HG03196 (cell line): ENCODE measurements around the gene DMD.
"Not testable (repeated sequence)": the region's sequence is repeated elsewhere in the genome, so short reads cannot be mapped to it uniquely, and the experiment has no call there.

Source experiments
- ATAC-seq: cut with Tn5 transposase; IDR thresholded peaks from one replicate; pipeline ENCODE4 v1.9.1; 2021; ENCODE audit not compliant: unreplicated experiment

Gene DMD

DNA sequence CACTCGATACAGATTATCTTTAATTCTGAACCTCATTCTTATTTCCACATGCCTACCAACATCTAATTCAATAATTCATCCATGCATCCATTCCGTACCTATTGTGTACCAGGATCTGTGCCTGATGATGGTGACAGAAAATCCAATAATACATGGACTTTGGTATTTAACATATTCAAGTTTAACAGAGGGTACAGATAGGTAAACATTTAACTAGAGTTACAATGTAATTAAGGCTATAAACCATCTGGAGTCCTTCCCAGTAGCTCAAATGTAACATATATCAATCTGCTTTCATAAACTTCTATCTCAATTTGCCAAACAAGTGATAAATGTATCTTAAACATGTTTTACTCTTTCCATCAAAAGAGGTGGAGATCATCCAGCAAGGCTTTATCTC is 1578.0 kb downstream of the DMD start:
- ATAC-seq: no peak

GRCh38 chrX:31629195-31629594 is 1582.2 kb downstream of the DMD start:
- ATAC-seq: no peak

DNA sequence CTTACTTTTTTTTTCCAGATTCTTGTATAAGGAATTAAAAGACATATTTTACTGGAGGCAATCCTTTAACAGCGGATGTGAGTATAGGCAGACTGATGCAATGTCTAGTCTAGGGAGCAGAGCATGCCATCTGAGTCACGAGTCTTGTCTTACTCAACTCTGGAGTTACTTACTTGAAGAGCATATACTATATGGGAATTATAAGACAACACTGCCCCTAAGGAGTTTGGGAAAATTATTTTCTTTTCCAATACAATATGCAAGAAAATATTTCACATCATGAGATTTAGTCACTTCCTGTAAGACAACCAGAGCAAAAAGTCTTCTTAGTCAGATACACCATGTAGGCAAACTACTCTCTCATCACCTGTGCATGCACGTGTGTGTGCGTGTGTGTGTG is 1602.2 kb downstream of the DMD start:
- ATAC-seq: no peak

DNA sequence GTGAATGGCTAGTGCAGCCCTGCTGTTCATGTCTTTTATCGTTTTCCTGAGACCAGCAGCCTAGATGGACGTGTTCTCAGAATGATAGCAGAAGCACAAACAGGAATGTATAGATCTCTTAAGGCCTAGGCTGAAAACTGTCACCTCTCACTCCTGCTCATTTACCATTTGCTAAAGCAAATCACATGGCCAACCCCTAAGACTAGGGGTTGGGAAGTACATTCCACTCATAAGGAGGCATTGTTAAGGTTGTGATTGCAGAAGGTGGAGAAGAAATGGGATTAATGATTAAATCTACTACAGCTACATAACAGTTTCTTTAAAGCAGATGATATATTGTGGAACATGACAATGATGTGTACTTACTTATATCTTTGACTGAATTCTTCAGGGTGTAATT is 1602.7 kb downstream of the DMD start:
- no peak for ATAC-seq

- no peak for ATAC-seq
These were observed 1604.6 kb downstream of the DMD start for GRCh38 chrX:31606771-31607170.

GRCh38 chrX:31604629-31605221 is 1606.6 kb downstream of the DMD start:
- ATAC-seq: no peak

DNA sequence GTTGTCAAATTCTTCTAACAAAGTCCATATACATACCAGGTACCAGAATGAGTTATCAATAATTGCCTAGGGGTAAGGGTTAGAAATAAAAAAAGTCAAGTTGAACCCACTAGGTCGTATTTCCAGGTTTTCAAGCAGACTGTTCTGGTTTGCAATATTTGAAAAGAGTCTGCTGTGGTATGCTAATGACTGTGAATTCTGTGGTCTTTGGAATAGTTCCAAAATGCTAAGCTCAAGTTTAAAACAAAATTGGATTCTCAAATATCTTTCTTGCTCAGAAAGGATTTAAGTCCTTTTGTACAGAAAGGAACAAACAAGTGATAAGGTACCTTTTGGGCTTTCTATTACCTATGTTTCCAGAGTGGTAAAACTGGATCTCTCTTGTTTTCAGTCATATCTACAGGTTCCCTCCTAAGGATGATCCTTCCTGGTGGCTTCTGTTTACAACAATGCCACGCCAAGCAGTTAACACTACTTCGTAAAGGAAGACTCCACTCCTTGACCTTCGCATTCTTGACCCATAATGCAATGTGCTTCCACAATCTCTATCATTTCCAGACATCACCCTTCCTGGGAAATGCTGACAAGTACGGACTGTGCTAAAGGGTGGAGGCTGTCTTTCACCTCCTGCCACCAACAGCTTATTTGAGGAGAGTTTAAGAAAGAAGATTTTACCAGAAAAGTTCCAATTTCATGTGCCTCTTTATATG is 1607.8 kb downstream of the DMD start:
- no peak for ATAC-seq

DNA sequence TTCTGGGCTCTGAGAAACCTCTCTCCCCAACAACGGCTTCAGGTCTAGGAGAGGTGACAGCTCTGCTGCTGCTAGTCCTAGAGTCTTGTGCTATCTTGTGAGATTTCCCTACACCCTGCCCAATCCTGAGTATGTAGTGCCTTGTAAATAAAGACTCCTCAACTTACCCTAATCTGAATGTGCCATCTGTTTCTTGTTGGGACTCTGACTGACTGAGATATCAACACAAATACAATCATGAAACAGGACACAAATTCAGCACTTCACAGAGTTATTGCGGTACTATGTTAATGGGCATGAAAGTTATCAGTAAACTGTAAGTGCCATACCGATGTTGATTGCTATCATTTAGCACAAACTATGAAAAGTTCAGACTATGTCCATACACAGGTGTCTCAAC is 1610.5 kb downstream of the DMD start:
- no peak for ATAC-seq

GRCh38 chrX:31593353-31593752 is 1618.0 kb downstream of the DMD start:
- ATAC-seq: no peak

DNA sequence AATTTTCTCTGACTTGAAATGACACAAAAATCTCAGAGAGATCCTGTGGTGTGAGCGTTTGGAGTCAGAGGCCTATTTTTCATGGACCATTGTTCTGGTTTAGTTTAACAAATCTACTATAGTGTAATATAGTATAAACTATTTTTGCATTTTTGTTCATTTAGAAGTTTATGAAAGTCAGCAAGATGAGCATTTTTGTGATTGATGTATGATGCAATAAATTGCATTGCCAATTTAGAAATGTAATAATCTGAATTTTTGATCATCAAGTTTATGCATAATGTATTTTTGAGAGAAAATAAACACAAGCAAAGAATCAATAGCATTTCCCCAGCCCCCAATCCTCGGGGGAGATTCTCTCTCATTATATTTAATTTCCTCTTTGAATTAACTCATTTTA is 1620.0 kb downstream of the DMD start:
- no peak for ATAC-seq

- no peak for ATAC-seq
These were observed 1620.7 kb downstream of the DMD start for GRCh38 chrX:31590581-31591114.

GRCh38 chrX:31589503-31589902 is 1621.8 kb downstream of the DMD start:
- ATAC-seq: no peak

DNA sequence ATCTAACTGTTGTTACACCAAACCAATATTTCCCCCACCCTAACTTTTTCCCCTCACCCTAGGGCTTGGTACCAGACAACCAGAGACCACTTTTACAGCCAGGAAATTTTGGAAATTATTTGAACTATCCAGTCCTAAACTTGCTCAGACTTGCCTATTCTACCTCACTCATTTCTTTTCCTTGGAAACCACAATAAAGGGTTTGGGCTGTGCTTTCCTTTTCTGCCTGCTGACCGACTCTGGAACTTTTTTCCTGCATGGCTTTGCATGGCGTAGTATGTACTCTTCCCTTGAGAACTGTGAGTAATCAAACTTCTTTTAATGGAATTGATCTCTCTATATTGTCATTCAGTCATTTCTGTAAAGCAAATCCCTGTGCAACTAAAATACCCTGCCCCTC is 1623.0 kb downstream of the DMD start:
- ATAC-seq: no peak

GRCh38 chrX:31583892-31584291 is 1627.5 kb downstream of the DMD start:
- ATAC-seq: not testable (repeated sequence)

DNA sequence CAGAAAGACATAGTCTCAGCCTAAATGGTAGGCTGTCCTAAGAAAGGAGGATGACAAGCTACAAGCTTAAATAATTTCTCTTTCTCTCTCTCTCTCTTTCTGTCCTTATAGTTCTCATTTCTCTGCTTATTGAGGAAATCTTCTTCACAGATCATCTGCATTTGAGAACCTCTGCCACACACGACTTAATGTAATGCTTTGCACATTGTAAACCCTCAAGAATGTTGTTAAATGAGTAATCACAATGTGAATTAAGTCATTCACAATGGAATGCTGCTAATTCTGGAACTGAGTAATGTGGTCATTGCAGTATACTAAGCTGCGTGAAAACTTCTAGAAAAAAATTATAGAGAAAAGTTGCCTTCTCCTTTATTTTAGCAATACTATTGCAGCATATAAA is 1630.6 kb downstream of the DMD start:
- no peak for ATAC-seq

- no peak for ATAC-seq
These were observed 1631.1 kb downstream of the DMD start for GRCh38 chrX:31580227-31580626.

DNA sequence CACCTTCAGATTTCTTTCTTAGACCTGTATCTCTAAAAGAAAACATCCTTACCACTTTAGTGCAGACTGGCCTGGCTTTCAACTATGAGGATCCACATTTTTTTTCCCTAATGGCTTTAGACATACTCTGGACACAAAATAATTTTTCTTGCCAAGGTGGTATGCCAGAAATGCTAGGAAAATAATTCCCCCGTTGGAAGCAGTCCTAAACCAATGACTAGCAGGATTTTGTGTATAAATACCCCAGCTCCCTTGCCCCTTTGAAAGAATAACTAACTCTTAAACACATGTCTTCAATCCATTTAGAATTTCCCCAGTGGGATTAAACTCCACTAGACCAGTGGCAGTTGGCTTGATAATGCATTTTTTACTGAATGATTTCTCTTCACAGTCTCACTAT is 1639.0 kb downstream of the DMD start:
- ATAC-seq: no peak

DNA sequence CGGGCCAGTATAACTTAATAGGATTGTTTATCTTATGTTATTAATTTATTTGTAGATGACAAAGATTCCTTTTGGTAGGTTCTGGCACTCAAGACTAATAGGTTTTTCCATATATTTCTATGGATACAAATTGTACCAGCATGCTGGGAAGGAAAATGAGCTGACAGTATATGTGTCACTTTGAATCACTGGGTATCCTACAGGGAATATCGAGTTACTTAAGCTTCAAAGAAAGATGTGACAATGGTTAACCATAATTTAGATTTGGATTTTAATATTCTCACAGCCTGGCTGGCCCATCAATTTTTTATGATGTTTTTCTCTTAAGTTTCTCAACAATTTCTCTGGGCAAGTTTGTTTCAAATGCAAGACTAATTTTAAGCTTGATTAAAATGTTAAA is 1640.7 kb downstream of the DMD start:
- no peak for ATAC-seq

GRCh38 chrX:31563792-31564191 is 1647.6 kb downstream of the DMD start:
- no peak for ATAC-seq

- ATAC-seq: no peak
These were observed 1655.8 kb downstream of the DMD start for GRCh38 chrX:31555506-31555905.

DNA sequence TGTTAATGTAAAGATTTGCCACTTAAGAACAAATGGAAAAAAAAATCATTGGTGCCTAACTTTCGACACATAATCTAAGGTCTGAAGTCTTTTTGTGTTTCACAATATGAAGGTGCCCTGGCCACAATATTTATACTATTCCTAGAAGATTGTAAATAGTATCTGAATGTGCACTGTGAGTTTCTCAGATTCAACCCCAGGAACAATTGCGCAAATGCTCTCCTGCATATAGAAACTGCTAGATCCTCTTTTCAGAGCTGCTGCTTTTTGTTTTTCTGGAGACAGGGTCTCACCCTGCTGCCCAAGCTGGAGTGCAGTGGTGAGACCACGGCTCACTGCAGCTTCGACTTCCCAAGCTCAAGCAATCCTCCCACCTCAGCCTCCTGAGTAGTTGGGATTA is 1659.4 kb downstream of the DMD start:
- ATAC-seq: no peak

- ATAC-seq: no peak
These were observed 1661.2 kb downstream of the DMD start for GRCh38 chrX:31550158-31550557.

DNA sequence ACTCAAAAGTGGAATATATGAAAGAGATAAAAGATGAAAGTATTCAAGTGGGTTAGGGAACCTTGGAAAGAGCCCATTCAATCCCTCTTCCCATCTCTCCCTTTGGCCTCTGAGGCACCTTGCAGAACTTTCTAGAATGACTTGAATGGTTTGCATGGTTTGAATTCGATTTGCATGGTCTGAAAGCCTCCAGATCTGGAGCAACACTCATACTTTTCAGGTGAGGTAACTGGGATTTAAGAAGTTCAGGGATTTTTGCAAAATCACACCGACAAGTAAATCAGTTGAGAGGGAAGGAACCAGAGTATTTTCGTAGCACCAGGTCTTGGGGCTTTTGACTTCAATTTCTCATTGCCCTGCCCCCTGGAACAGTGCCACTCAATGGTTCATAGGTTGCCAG is 1663.5 kb downstream of the DMD start:
- no peak for ATAC-seq
